Ureter (tissue), 1 donor: ENCODE data around the gene ALOXE3. TPM values are rescaled to one million over a fixed set of nuclear protein-coding genes. Genes with fewer than 3 reads are reported as not detected.

ENCODE experiments used
- DNase-seq: peaks from one replicate; pipeline ENCODE4 v3.0.0-alpha.2; 2020; ENCODE audit warnings: low spot score
- total RNA-seq: library from RNA; stranded (reverse); gene quantifications from one replicate; pipeline ENCODE4 v1.2.4, GENCODE V29; 2023
- donor health status: DM: yes; HTN: yes; CAD: no.

ALOXE3 gene
- total RNA-seq, 1 donor from 2014 or later: 0.44 TPM

DNA sequence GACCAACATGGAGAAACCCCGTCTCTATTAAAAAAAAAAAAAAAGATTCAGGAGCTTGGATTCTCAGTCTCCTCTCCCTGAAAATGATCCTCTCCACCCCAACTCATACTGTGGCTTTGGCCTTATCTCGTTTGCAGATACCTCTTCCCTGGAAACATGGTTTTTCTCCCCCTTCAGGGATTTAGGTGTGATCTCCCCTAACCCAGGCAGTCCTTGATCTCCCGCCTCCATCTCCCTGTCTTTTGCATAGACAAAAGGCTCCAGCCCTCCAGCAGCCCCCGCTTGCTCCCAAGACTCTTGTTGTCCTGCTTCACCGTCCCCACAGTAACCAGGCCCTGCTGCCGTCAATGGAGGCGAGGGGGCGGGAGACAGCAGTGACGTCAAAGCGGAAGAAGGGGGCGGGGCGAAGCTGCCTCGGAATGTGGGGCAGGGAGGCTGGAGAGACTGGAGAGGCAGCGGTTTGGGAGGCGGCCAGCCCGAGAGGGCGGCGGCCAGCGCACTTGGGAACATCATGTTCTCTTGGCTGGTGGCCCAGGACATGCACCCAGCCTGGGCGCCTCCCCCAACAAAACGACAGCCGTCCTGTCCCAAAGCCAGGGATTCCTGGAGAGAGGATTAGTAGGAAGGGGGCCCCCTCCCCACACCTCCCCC, 35.8 kb upstream of the ALOXE3 start:
- peak; percentile 100 for DNase-seq

DNA sequence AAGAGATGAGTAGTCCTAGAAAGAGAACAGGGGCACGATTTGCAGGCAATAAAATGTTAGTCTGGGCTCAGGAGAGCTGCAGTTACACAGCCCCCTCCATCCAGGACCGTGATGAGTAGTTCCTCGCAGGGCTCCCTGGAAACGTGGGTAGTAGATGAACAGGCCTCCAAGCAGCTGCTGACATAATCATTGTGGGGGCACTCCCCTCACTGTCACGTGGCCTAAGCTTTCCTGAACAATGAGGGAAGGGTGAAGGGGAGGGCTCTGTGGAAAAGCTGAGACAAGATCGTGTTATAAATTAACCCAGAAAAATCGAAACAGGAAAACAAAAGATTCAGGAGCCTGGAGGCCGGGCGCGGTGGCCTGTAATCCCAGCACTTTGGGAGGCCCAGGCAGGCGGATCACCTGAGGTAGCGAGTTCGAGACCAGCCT, 35.2 kb upstream of the ALOXE3 start:
- DNase-seq: peak; percentile 92

DNA sequence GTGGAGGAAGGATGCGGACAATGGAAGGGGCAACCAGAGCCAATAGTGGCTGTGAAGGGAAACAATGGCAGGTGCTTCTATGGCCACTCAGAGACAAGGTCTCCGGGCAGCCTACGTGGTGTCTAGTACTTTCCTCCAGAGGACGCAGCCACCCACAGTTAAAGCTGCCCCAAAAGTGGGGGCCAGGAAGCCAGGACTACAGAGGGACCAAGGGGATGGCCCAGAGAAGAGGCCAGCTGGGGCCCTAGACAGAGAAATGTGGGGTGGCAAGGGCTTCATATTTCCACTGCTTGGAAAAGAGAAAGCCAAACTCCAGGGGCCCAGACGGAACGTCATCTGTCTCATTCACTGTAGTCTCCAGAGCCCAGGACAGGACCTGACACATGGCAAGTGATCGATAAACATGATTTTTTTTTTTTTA, 34.7 kb upstream of the ALOXE3 start:
- DNase-seq: peak; percentile 48

DNA sequence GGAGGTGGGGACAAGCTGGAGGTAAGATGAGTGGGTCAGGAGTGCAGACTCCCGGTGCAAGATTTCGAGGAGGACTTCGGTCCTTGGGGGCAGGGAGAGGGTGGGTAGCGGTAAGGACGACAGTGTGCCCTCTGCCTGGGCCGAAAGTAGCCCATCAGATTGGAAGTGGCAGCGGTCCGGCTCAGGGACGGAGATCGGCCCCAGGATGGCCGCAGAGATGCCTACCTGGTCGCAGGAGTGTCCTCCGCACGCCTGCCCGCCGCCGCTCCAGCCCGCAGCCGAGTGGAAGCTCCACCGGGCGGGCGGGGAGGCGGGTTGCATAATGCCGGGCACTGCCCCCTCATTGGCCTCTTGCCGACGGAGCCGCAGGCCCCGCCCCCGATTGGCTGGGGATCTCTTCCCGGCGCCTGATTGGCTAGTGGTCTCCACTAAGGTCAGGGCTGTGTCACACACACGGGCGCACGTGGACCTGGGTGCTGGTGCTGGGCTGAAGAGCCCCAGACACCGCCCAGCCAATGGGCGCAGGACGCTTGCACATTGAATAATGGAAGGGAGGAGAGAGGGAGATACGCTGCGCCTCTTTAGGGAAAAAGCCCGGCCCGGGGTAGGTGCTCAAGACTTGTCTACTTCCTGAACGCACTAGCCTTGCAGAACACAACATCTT, 33.9 kb upstream of the ALOXE3 start, which contains the start of gene PER1:
Gene PER1, minus strand, starts transcription at position 293 of the 664 bp plus-strand sequence. CDS start 1,698 bp downstream, outside the sequence.
- DNase-seq: peak; percentile 97

DNA sequence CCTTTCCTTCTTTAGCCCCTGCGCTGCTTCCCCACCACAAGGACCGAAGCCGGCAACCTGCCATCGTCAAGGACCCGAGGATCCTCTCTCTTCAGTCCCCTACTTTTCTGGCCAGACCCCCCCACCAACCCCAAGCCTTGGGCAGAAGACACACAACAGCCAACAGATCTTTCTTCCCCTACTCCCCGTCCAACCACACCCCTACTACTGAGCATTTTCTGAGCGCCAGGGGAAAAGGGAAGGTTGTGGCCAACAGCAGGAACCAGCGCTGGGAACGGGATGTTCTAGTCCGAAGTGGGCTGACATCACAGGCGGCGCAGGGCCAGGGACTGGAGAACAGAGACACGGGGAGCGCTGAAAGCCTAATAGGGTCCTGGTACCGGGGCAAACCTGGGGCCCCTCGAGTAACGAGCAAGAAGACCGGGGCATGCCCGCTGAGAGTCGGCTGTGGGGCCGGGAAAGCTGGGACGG, 33.4 kb upstream of the ALOXE3 start:
- DNase-seq: peak; percentile 87

DNA sequence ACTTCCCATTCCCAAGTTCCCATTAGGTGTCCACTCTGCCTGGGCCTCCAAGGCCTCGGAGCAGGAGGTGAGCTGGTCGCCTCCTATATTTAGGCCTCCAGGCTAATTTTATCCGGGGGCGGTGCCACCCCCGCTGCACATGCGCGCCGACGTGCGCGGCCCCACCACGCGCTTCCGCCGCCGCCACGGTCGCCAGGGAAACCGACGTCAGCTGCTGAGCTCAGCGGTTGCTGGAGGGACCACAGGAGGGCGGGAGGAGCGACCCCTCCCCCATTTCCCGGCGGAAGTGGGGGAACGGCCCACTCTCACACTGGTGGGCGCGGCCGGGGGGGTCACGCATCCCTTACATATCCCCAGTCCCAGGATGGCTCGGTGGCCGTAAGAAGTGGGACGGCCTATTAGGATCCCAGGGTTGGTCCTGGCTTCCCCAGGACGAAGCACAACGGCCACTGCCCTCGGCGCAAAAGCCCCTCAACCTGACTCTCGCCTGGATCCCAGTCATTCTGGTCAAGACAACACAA, 32.9 kb upstream of the ALOXE3 start:
- DNase-seq: peak; percentile 91

DNA sequence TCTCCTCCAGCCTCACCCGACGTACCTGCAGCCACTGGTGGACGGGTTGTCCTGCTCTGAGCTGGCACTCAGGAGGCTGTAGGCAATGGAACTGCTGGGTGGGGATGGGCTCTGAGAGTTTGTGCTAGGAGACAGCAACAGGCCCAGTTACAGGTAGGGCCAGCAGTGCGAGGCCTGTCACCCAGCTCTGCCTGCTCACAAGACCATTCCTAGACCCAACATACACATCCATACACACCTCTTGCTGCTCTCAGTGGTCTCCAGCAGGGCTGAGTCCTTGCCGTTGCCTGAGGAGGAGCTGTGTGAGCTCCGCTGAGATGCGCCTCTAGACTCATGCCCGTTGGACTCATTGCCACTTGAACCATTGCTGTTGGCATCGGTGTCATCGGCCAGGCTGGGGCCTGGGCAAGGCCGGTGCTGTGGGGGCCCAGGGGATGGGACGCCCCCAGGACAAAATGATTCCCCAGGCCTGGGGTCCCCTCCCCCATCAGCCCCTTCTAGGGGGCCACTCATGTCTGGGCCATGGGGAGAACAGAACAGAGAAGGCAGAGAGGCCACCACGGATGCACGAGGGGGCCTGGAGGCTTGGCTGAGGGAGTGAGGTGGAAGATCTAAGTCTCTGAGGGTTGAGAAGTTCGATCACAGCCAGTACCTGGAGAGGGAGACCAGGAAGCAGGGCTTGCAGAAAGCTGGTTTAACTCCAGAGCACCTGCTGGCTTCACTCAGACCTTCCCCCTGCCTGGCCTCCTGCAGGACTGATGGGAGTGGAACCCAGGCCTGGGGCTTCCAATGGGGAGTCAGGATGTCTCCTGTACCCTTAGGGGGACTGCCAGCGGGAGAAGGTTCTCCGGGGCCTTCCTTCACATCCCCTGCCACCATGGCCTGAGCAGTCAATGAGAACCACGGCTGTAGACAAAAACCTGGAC, 32.1 kb upstream of the ALOXE3 start:
- DNase-seq: no peak

DNA sequence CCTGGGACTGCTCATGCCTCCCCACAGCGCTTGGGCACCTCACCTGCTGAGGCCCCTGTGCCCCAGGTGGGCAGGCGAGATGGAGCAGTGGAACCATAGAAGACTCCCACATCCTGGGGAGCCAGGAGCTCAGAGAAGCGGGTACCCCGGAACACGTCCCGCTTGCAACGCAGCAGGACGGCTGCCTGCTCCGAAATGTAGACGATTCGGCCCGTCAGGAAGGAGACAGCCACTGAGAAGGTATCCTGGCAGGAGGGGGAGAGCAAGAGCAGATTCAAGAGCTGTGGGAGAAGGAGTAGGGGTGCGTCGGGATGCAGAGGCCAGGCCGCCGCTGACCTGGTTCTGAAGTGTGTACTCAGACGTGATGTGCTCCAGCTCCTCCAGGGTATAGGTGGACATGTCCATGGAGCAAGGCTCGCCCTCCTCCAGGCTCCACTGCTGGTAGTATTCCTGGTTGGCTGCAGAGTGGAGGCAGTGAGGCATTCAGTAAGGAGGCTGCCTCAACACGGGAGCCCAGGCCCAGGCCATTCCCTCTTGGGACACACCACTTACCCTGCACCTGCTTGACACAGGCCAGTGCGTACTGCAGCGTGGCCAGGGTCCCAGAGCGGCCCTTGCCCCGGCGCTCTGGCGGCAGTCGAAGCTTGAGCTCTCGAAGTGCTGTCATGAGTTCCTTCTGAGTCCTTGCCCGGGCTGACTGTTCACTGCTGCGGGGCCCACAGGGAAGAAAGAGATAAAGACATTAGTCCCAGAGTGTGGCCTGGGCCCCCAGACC, 31.3 kb upstream of the ALOXE3 start:
- no peak for DNase-seq

DNA sequence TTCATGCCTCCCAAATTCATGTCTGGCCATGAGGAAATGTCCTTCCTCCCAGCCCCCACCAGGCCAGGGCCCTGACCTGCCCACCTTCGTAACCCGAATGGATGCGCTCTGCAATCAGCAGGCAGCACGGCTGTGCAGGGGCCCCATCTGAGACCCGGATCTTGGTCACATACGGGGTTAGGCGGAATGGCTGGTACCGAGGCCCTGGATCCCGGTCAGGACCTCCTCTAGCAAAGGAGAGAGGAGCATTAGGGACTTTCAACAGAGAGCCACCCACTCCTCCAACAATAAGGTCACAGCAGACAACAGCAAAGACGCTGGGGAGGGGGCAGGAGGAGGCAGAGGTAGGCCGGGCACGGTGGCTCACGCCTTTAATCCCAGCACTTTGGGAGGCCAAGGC, 30.2 kb upstream of the ALOXE3 start:
- DNase-seq: no peak

DNA sequence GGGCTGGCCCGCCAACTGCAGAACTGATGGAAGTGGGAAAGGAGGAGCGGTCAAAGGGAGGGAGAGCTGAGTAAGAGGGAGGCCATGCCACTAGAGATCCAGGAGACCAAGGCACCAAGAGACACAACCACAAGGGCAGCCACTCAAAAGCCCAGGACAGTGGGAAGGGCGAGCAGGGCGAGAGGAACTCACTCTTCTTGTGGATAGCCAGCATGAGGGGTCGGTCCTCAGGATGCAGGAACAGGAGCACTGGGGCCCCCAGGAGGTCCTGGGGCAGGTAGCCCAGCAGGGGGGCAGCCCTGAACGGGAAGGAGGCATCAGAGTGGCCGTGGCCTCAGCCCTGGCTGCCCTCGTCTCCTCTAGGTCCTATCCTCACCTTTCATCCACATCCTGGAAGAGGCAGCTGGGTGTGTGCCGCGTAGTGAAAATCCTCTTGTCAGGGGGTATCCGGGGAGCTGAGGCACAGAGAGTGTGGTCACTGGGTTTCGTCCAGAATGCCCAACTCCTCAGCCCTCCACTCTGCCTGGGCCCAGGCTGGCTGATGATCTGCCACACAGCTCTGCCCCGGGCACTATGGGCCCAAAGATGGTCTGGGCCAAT, 29.6 kb upstream of the ALOXE3 start:
- DNase-seq: no peak

DNA sequence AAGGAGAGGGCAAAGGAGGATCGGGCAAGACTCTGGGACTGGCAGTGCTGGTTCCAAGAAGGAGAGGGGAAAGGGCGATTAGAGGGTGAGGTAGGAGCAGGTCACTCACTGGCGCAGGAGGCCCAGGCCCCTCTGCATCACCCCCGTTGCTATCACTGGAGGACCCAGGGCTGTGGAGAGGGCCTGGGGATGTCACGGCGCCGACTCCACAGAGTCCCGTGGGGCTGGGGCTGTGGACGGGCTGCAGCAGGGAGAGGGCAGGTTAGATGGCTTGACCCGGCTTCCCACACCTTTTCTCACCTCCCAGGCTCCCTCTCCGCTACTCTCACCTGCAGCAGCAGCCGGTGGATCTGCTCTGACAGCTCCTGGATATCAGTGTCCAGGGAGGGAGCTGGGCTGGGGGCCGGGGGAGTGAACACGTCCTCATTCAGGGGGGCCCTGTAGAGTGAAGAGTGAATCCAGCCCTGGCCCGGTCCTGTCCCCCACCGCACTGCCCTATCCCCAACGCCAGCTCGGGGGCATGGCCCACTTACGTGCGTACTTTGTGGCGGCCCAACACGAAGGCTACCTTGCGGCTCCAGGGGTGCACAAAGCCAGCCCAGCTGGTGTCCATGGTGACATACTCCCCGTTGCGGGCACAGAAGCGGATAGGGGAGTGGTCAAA, 29.0 kb upstream of the ALOXE3 start:
- no peak for DNase-seq

DNA sequence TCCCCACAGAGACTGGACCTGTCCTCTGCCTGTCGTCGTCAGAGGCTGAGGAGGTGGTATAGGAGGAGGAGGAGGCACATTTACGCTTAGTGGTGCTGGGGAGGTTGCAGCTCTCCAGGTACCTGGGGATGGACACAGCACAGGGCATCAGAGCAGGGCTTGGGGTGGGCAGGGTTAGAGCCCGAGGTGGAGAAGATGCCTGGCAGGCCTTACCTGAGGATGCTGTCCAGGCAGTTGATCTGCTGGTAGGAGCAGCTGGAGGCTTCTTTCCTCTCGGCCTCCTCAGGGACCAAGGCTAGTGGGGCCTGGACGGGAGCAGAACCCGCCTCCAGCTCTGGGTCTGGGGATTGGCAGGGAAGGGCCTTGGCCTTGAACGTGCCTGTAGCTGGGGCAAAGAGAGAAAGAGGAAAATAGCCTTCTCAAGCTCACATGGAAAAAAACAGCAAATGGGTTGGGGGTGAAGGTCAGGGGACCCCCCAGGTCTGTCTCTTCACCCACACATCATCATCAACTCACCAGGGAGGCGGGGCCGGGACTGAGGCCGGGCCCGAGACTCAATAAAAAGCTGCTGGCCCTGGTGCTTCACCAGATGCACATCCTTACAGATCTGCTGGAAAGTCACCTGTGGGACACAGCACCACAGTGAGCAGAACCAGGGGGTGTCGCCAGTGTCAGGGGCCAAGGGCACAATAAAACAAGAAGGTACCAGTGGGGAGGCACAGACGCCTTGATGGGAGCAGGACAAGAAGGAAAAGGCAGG, 28.2 kb upstream of the ALOXE3 start:
- DNase-seq: no peak

DNA sequence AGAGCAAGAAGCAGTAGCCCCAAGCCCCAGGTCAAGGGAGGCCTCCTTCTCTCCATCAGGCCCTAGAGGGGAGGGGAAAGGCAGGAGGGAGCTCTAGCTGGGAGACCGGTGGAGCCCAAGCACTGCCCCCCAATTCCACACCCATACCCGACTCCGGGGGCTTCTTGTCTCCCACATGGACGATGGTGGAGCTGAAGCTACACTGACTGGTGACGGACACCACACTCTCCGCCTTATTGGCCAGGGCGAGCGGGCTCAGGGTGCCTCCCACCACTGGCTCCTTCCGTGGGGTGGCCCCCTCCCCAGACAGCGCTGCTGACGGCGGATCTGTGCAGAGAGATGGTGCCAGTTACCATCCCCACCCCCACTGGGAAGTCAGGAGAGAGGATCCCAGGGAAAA, 27.5 kb upstream of the ALOXE3 start:
- no peak for DNase-seq

DNA sequence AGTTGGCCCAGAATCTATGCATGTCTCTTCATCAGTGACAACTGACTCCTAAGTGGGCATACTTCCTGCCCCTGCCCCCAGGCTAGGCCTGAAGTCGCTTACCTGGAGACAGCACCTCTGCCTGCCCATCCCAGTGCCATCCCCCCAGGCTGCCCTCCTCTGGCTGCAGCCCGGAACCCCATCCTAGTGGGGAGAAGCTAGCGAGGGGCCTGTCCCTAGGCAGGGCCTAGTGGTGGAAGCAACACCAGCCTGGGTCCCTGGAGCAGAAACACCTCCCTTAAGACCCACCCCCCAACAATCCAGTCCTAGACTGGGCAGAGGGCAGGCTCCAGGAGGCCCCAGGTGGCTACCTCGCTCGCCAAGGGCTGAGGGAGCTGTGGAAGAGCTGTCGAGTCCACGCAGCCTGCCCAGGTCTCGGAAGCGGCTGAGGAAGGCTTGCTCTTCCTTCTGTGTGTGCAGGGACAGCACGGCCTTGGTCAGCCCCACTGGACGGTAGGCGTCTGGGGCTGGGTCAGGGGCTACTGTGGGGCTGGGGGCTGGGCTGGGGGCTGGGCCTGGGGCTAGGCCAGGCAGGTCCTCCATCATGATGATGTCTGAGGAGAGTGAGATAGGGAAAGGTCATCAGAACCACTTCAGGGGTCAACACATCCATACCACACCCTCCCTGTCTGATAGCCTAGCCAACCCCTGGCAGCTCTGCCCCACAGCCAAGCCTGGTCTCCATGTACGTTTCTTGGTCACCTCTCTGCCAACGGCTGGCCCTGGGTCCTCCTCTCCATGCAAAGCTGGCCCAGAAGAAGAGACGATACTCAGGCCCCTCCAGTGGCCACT, 26.3 kb upstream of the ALOXE3 start:
- DNase-seq: no peak

DNA sequence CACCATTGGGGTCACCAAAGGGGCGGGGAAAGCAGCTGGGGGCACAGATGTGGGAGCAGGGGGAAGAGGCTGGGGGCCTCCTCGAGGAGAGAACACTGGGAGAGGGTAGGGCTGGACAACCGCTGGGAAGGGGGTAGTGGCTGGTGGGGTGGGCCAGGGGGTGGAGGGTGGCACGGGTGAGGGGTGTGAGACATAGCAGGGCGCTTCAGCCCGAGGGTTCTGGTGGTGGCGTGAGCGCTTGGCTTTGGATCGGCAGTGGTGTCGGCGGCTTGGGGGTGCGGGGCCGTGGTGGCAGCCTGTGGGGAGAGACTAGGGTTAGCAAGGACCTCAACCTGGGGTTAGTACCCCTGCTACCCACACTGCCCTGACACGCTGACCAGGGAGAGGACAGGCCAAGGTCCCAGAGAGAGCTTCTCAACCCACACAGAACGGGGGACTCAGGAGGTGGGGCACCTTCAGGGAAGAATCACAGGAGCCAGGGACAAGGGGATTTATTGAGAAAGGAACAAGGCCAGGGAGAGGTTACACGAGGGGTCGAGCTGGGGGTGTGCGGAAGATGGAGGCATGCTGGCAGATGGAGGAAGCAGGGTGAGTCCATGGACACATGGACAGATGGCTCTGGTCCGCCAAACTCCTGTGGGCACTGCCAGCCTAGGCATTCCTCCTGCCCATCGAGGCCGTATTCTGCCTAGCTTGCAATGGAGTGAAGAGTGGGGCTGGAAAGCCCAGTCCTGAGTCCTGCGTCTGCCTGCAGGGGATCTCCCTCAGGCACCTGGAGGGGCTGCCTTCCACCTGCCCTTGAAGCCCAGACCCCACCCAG, 25.5 kb upstream of the ALOXE3 start:
- no peak for DNase-seq

DNA sequence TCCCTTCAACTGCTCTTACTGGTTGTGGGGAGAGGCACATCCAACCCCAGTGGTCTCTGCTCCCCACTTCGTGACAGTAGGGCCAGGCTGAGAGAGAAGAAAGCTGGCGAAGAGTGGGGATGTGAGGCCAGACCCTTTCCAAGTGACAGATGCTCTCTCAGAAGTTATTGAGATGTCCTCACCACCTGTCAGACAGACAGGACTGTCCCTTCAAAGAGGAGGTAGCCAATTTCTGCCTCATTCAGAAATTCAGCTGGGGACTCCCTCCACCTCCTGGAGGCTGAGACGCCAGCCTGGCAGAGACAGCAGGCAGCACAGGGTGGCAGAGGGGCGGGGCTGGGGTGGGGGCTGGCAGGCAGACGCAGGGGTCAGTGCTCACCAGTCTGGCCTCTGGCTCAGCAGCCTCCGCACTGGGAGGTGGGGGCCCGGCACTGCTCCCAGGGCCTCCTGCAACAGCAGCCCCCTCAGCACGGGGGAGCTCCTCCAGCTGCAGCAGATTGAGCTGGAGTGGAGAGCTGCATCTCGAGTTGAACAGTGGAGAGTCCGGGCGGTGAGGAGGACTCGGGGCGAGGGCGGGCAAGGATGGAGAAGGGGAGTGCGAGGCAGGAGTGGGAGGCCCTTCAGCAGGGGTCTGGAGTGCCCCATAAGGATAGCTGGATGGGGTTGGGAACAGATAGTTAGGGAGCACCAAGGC, 24.7 kb upstream of the ALOXE3 start:
- no peak for DNase-seq
